ENCODE results near the gene ANKS1B.

Gene ANKS1B

DNA sequence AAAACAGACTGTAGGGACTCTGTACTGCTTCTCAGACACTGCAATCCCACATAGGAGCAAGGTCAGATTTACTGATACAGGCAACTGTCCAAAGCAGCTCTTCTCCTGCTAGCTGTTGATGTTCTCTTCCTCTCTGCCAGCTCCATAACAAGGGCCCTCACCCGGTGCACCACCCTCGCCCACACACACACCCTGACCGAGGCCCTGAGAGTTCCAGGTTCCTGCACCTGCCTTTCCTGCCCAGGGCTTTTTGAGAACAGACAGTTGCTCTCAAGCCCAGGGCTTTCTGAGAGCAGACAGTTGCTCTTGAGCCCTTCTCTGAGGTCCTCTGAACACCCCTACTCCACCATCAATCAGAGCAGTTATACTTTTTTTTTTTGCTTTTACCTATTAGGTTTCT lies 571.0 kb downstream of the ANKS1B start:
- H3K9ac ChIP-seq (ENCODE audit: insufficient read length, low read depth) = no peak overlapping the region
- no peak for TF ChIP-seq SUZ12 (IDR thresholded peaks at IDR 0.05; ENCODE audit: extremely low read depth, insufficient read depth, insufficient read length)
- DNase-seq (ENCODE audit: low read depth, low spot score) = no peak
- no peaks in the 10 kb centered on the region for H3K4me1 ChIP-seq (ENCODE audit: insufficient read depth, insufficient read length)
- no peak overlapping the region for H3K4me3 ChIP-seq (ENCODE audit: insufficient read length, low read depth)
- peaks cover 4% of the 10 kb centered on the region; the same call in 1 of the 2 replicates for H3K9me3 ChIP-seq (ENCODE audit: insufficient read depth, low read length)
- no peaks in the 10 kb centered on the region for H3K36me3 ChIP-seq (ENCODE audit: insufficient read depth, insufficient read length, low read length)
- H3K27me3 ChIP-seq (ENCODE audit: insufficient read depth, insufficient read length) = no peaks in the 10 kb centered on the region

DNA sequence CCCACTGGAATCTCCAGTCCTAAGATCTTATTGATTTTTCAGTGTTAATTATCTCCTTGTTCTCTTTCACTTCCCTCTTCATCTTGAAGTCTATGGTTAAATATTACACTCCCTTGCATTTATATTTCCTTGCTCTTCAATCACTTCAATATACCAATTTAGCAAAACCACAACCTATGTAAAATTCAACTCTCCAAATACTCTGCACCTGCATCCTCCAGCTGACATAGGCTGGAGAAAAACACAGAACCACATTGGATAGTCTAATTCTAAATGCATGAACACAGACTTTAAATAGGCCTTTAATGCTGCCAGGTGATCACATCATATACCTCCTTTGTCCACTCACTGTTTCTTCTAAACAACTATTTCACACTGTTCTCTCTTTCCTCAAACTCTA lies 591.0 kb downstream of the ANKS1B start:
- Histone ChIP-seq H3K9ac (ENCODE audit: insufficient read length, low read depth) (no peak overlapping the region), H3K27me3 (ENCODE audit: insufficient read depth, insufficient read length) (no peaks in the 10 kb centered on the region), H3K9me3 (ENCODE audit: insufficient read depth, low read length) (no peaks in the 10 kb centered on the region), H3K36me3 (ENCODE audit: insufficient read depth, insufficient read length, low read length) (no peaks in the 10 kb centered on the region), H3K4me3 (ENCODE audit: insufficient read length, low read depth) (no peak overlapping the region), H3K4me1 (ENCODE audit: insufficient read depth, insufficient read length) (no peaks in the 10 kb centered on the region)
- no peak for DNase-seq (ENCODE audit: low read depth, low spot score)
- no peak for TF ChIP-seq ZNF274 (IDR thresholded peaks at IDR 0.05; ENCODE audit: low read depth, low read length)
- no peak for TF ChIP-seq YY1 (IDR thresholded peaks at IDR 0.05; ENCODE audit: insufficient read depth, insufficient read length)
- TF ChIP-seq SUZ12 (IDR thresholded peaks at IDR 0.05; ENCODE audit: extremely low read depth, insufficient read depth, insufficient read length) = no peak

DNA sequence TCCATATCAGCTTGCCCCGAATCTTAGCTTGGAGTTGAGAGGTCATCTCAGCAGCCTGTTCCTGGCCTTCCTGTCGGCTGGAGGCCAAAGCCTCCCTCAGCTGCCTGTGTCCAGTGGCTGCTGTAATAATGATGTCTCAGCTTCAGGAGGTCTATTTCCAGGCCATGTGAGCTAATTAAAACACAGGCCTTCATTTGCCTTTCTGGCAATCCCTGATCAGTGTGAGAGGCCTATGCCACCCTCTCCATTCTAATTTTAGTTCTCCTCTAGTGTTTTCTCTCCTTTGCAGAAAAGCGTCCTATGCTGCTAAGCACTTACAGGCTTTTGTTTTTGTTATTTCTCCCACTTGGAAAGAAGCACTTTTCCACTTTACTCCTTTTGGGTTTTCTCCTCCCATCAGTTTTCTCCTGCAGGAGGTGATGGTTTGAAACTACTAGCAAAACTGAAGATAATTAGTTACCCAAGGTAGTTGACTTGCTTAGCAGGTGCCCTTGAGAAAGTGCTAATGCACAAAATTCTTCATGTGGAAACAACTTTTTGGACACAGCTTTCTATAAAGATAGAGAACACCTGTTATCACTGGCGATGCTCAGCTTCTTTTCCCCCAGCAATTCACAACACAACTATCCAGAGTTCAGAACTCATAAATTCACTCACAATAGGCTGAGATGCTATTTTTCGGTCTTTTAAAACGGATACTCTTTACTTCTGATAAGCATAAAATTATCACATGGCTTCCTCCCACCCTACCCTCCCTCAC lies 592.5 kb downstream of the ANKS1B start:
- TF ChIP-seq SUZ12 (IDR thresholded peaks at IDR 0.05; ENCODE audit: extremely low read depth, insufficient read depth, insufficient read length) = no peak
- no peak for TF ChIP-seq ZNF274 (IDR thresholded peaks at IDR 0.05; ENCODE audit: low read depth, low read length)
- TF ChIP-seq YY1 (IDR thresholded peaks at IDR 0.05; ENCODE audit: insufficient read depth, insufficient read length) = no peak
- Histone ChIP-seq H3K9me3 (ENCODE audit: insufficient read depth, low read length) (no peaks in the 10 kb centered on the region), H3K4me1 (ENCODE audit: insufficient read depth, insufficient read length) (no peaks in the 10 kb centered on the region), H3K4me3 (ENCODE audit: insufficient read length, low read depth) (no peak overlapping the region), H3K27me3 (ENCODE audit: insufficient read depth, insufficient read length) (no peaks in the 10 kb centered on the region), H3K36me3 (ENCODE audit: insufficient read depth, insufficient read length, low read length) (no peaks in the 10 kb centered on the region), H3K9ac (ENCODE audit: insufficient read length, low read depth) (no peak overlapping the region)
- no peak for DNase-seq (ENCODE audit: low read depth, low spot score)

DNA sequence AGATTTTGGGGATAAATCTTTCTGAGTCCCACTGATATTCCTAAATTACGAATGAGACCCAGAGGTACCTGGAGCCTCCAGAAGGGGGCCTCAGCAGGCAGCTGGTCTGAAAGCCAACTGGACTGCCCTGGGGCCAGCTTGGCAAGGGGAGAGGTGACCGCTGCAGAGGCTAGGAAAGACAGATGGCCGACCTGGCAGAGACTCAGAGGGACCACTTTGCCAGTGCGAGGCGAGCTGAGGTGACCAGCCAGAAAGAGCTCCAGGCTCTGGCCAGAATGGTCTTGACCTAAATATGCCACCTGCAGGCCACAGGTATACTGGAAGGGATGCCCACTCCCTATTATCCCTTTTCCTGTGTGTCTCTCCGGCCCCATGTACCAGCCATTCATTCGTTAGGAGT lies 594.0 kb downstream of the ANKS1B start:
- Histone ChIP-seq H3K9me3 (ENCODE audit: insufficient read depth, low read length) (no peaks in the 10 kb centered on the region), H3K36me3 (ENCODE audit: insufficient read depth, insufficient read length, low read length) (no peaks in the 10 kb centered on the region), H3K27me3 (ENCODE audit: insufficient read depth, insufficient read length) (no peaks in the 10 kb centered on the region), H3K4me1 (ENCODE audit: insufficient read depth, insufficient read length) (no peaks in the 10 kb centered on the region), H3K9ac (ENCODE audit: insufficient read length, low read depth) (no peak overlapping the region), H3K4me3 (ENCODE audit: insufficient read length, low read depth) (no peak overlapping the region)
- DNase-seq (ENCODE audit: low read depth, low spot score) = peak; percentile 18
- TF ChIP-seq ZNF274 (IDR thresholded peaks at IDR 0.05; ENCODE audit: low read depth, low read length) (no peak), SUZ12 (IDR thresholded peaks at IDR 0.05; ENCODE audit: extremely low read depth, insufficient read depth, insufficient read length) (no peak), YY1 (IDR thresholded peaks at IDR 0.05; ENCODE audit: insufficient read depth, insufficient read length) (no peak)

DNA sequence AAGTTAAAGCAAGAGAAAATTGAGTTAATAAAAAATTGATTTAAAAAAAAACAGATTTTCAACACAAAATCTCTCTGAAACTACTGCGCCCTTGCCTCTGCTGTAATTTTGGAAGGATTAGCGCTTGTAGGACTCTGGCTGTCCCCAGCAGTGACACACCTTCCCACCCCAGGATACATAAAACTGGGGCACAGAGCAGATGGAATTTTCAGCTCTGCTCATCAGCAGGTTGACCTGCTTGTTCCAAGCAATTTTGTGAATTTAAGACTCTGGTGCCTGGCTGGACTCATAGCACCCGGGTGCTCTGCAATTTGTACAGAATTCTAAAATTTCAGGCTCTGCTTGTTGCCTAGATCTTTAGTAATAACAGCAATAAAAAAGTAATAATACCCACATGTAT lies 595.0 kb downstream of the ANKS1B start:
- no peak for DNase-seq (ENCODE audit: low read depth, low spot score)
- no peaks in the 10 kb centered on the region for H3K36me3 ChIP-seq (ENCODE audit: insufficient read depth, insufficient read length, low read length)
- H3K4me1 ChIP-seq (ENCODE audit: insufficient read depth, insufficient read length) = no peaks in the 10 kb centered on the region
- H3K9ac ChIP-seq (ENCODE audit: insufficient read length, low read depth) = no peak overlapping the region
- no peak for TF ChIP-seq SUZ12 (IDR thresholded peaks at IDR 0.05; ENCODE audit: extremely low read depth, insufficient read depth, insufficient read length)
- no peak for TF ChIP-seq YY1 (IDR thresholded peaks at IDR 0.05; ENCODE audit: insufficient read depth, insufficient read length)
- no peak for TF ChIP-seq ZNF274 (IDR thresholded peaks at IDR 0.05; ENCODE audit: low read depth, low read length)
- H3K9me3 ChIP-seq (ENCODE audit: insufficient read depth, low read length) = no peaks in the 10 kb centered on the region
- H3K27me3 ChIP-seq (ENCODE audit: insufficient read depth, insufficient read length) = no peaks in the 10 kb centered on the region
- H3K4me3 ChIP-seq (ENCODE audit: insufficient read length, low read depth) = no peak overlapping the region

DNA sequence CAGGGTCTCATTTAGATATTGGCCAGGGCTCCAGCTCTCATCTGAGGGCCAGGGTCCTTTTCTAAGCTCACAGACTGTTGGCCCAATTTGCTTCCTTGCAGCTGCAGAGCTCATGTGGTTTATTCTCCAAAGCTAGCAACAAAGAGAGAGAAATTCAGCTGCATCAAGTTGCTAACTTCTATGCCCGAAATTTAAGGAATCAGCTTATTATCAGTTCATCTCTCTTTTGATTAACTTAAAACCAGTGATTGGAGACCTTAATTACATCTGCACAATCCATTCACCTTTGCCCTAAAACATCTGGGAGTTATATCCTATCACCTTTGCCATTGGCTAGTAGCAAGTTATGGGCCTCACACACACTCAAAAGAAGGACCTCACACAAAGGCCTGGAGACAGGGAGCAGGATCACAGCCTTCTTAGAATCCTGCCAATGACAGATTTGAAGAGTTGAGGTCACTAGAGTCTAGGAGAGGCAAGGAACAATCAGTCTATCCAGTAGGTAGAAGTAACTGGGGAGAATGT lies 596.0 kb downstream of the ANKS1B start:
- Histone ChIP-seq H3K9ac (ENCODE audit: insufficient read length, low read depth) (no peak overlapping the region), H3K27me3 (ENCODE audit: insufficient read depth, insufficient read length) (no peaks in the 10 kb centered on the region), H3K4me1 (ENCODE audit: insufficient read depth, insufficient read length) (no peaks in the 10 kb centered on the region), H3K36me3 (ENCODE audit: insufficient read depth, insufficient read length, low read length) (no peaks in the 10 kb centered on the region), H3K4me3 (ENCODE audit: insufficient read length, low read depth) (no peak overlapping the region), H3K9me3 (ENCODE audit: insufficient read depth, low read length) (no peaks in the 10 kb centered on the region)
- DNase-seq (ENCODE audit: low read depth, low spot score) = no peak
- TF ChIP-seq ZNF274 (IDR thresholded peaks at IDR 0.05; ENCODE audit: low read depth, low read length) (no peak), SUZ12 (IDR thresholded peaks at IDR 0.05; ENCODE audit: extremely low read depth, insufficient read depth, insufficient read length) (no peak), YY1 (IDR thresholded peaks at IDR 0.05; ENCODE audit: insufficient read depth, insufficient read length) (no peak)

DNA sequence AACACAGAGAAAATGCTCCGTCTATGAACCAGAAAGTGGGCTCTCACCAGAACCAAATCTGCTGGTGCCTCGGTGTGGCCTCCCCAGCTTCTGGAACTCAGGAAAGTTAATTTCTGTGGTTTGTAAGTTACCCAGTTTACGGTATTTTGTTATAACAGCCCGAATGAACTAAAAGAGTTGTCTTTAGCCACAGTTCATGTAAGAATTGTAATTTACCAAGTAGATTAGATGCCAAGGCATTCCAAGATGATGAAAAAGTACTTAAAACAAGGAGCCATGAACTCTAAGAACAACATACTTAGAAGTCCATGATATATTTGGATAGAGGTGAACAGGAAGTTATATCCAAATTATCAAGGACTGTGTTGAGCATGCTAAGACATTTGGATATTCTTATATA lies 597.1 kb downstream of the ANKS1B start:
- DNase-seq (ENCODE audit: low read depth, low spot score) = no peak
- Histone ChIP-seq H3K27me3 (ENCODE audit: insufficient read depth, insufficient read length) (no peaks in the 10 kb centered on the region), H3K9me3 (ENCODE audit: insufficient read depth, low read length) (no peaks in the 10 kb centered on the region), H3K4me1 (ENCODE audit: insufficient read depth, insufficient read length) (no peaks in the 10 kb centered on the region), H3K36me3 (ENCODE audit: insufficient read depth, insufficient read length, low read length) (no peaks in the 10 kb centered on the region), H3K9ac (ENCODE audit: insufficient read length, low read depth) (no peak overlapping the region), H3K4me3 (ENCODE audit: insufficient read length, low read depth) (no peak overlapping the region)
- TF ChIP-seq SUZ12 (IDR thresholded peaks at IDR 0.05; ENCODE audit: extremely low read depth, insufficient read depth, insufficient read length) = no peak
- TF ChIP-seq YY1 (IDR thresholded peaks at IDR 0.05; ENCODE audit: insufficient read depth, insufficient read length) = no peak
- TF ChIP-seq ZNF274 (IDR thresholded peaks at IDR 0.05; ENCODE audit: low read depth, low read length) = no peak
